ENCODE data around the gene GMPR. TPM values are rescaled to one million over a fixed set of nuclear protein-coding genes. Genes with fewer than 3 reads are reported as not detected.
"Not testable (repeated sequence)": the region's sequence is repeated elsewhere in the genome, so short reads cannot be mapped to it uniquely, and the experiment has no call there.

Gene GMPR
- total and polyA plus RNA-seq, 10 of the 15 experiments (the other 5 are each of a cell fraction or from before 2014, with no cell fraction given) = 0.15 to 1.8 (median 0.49) TPM; not detected in 1

GRCh38 chr6:16258709-16259075 is 20.3 kb downstream of the GMPR start:
- H3K9me3 ChIP-seq (replicated peaks; ENCODE audit: control insufficient read depth, insufficient read depth, low read length) = no peaks in the 10 kb centered on the region
- BruUV-seq (replicated peaks) = no TSS peak
- FAIRE-seq (no peak), DNase-seq (ENCODE audit: low read depth, low spot score) (no peak), ATAC-seq (no peak)
- no peak overlapping the region for H2AFZ ChIP-seq (ENCODE audit: control insufficient read depth, low read depth, low read length)
- POLR2A ChIA-PET = no interaction called here
- CTCF ChIA-PET = no interaction called here
- 38% methylated on average over 6 of the region's 6 CpGs for WGBS (ENCODE audit: insufficient coverage, insufficient replicate concordance, low lambda C conversion rate, missing lambda C conversion rate)
- no peak overlapping the region for H3K9ac ChIP-seq (ENCODE audit: control insufficient read depth, insufficient read depth, low read length)
- RAD21 ChIA-PET (ENCODE audit: unreplicated experiment) = no interaction called here
- SMC1A ChIA-PET (ENCODE audit: uncharacterized antibody, unreplicated experiment) = interaction anchor here (1.3 kb wide), 1 partner anchor 19 kb away, joined by 4 read pairs; no protein-coding TSS in a partner anchor
- H3K36me3 ChIP-seq (ENCODE audit: control insufficient read depth in 2 of 2, insufficient read depth in 2 of 2, low read length in 1 of 2) = no peaks in the 10 kb centered on the region
- no peaks in the 10 kb centered on the region for H3K4me1 ChIP-seq (ENCODE audit: control insufficient read depth, insufficient read depth, low read length)
- no peaks in the 10 kb centered on the region for H4K20me1 ChIP-seq (ENCODE audit: control insufficient read depth, insufficient read depth)
- TF ChIP-seq MYB (IDR thresholded peaks at IDR 0.05; ENCODE audit: borderline replicate concordance, low read depth, low read length) (no peak), BMI1 (IDR thresholded peaks at IDR 0.05; ENCODE audit: borderline replicate concordance) (no peak), BACH1 (IDR thresholded peaks at IDR 0.05; ENCODE audit: borderline replicate concordance) (no peak), ATF7 (IDR thresholded peaks at IDR 0.05; ENCODE audit: low read depth) (no peak), POU2F2 (IDR thresholded peaks at IDR 0.05; ENCODE audit: borderline replicate concordance, low read depth, low read length) (no peak), CBX5 (IDR thresholded peaks at IDR 0.05; ENCODE audit: low read depth) (no peak), E2F4 (IDR thresholded peaks at IDR 0.05; ENCODE audit: low read depth, low read length) (no peak), BCLAF1 (IDR thresholded peaks at IDR 0.05) (no peak), IRF4 (IDR thresholded peaks at IDR 0.05; ENCODE audit: low read depth, low read length) (no peak)
- no peak overlapping the region for H3K27ac ChIP-seq (ENCODE audit: control insufficient read depth, insufficient read depth)
- in situ Hi-C loops (cut with MboI) (no loop called here), intact Hi-C loops (cut with micrococcal nuclease; ENCODE audit: unreplicated experiment) (no loop called here)
- no peak overlapping the region for H3K4me3 ChIP-seq
- H3K79me2 ChIP-seq (ENCODE audit: control insufficient read depth, insufficient read depth, low read length) = no peaks in the 10 kb centered on the region
- no peaks in the 10 kb centered on the region; a peak in 1 of 4 replicates for H3K27me3 ChIP-seq (replicated peaks in 1 of 2; ENCODE audit: control insufficient read depth in 2 of 2, insufficient read depth in 2 of 2, low read length in 1 of 2)
- no peak overlapping the region for H3K4me2 ChIP-seq (ENCODE audit: control insufficient read depth, insufficient read depth)

GRCh38 chr6:16259604-16260003 is 21.2 kb downstream of the GMPR start:
- ATAC-seq; H3K79me2 ChIP-seq (ENCODE audit: control insufficient read depth, insufficient read depth, low read length); POLR2A ChIA-PET; H3K27ac ChIP-seq (ENCODE audit: control insufficient read depth, insufficient read depth); H3K9me3 ChIP-seq (replicated peaks; ENCODE audit: control insufficient read depth, insufficient read depth, low read length); H3K4me1 ChIP-seq (ENCODE audit: control insufficient read depth, insufficient read depth, low read length); H3K4me2 ChIP-seq (ENCODE audit: control insufficient read depth, insufficient read depth); BruUV-seq (replicated peaks); intact Hi-C loops (cut with micrococcal nuclease; ENCODE audit: unreplicated experiment); RAD21 ChIA-PET (ENCODE audit: unreplicated experiment); H3K36me3 ChIP-seq (ENCODE audit: control insufficient read depth in 2 of 2, insufficient read depth in 2 of 2, low read length in 1 of 2); H4K20me1 ChIP-seq (ENCODE audit: control insufficient read depth, insufficient read depth); H3K9ac ChIP-seq (ENCODE audit: control insufficient read depth, insufficient read depth, low read length); in situ Hi-C loops (cut with MboI); DNase-seq (ENCODE audit: low read depth, low spot score); CTCF ChIA-PET; H3K27me3 ChIP-seq (replicated peaks in 1 of 2; ENCODE audit: control insufficient read depth in 2 of 2, insufficient read depth in 2 of 2, low read length in 1 of 2); H3K4me3 ChIP-seq; SMC1A ChIA-PET (ENCODE audit: uncharacterized antibody, unreplicated experiment); H2AFZ ChIP-seq (ENCODE audit: control insufficient read depth, low read depth, low read length); FAIRE-seq: not testable (repeated sequence)
- 75% methylated on average over 2 of the region's 3 CpGs for WGBS (ENCODE audit: insufficient coverage, insufficient replicate concordance, low lambda C conversion rate, missing lambda C conversion rate)
